Activated T-helper 17 cell treated with anti-CD3 and anti-CD28 coated beads, Interleukin-2, amount 50 U/mL, for 72 hours (primary cell): Measurements from ENCODE around the gene LDLRAD4. TPM values are rescaled to one million over a fixed set of nuclear protein-coding genes. Genes with fewer than 3 reads are reported as not detected.

Experiments
- ATAC-seq: fragments of 150-1000 bp; cut with Tn5 transposase; replicated peaks from 2 replicates; pipeline ENCODE4 v1.10.0; 2021; ENCODE audit warnings: mild to moderate bottlenecking, moderate library complexity
- H3K27ac Mint-ChIP-seq: one replicate; pipeline ENCODE4 v1.8.0; 2022; ENCODE audit warnings: mixed read lengths
- H3K27me3 Mint-ChIP-seq: one replicate; pipeline ENCODE4 v1.8.0; 2022; ENCODE audit warnings: mixed read lengths
- H3K36me3 Mint-ChIP-seq: one replicate; pipeline ENCODE4 v1.8.0; 2022; ENCODE audit warnings: low read depth, mild to moderate bottlenecking, mixed read lengths
- H3K4me1 Mint-ChIP-seq: one replicate; pipeline ENCODE4 v1.8.0; 2022; ENCODE audit warnings: mixed read lengths
- H3K4me3 Mint-ChIP-seq: one replicate; pipeline ENCODE4 v1.8.0; 2022; ENCODE audit warnings: mild to moderate bottlenecking, mixed read lengths
- H3K9me3 Mint-ChIP-seq: one replicate; pipeline ENCODE4 v1.8.0; 2022; ENCODE audit warnings: mixed read lengths
- total RNA-seq, 2 donors: library from RNA; stranded (reverse); gene quantifications; one replicate each; pipeline ENCODE4 v1.2.3, GENCODE V29; 2022

Gene LDLRAD4
- total RNA-seq, 2 donors from 2014 or later, result 52.0 to 54.8 TPM

DNA sequence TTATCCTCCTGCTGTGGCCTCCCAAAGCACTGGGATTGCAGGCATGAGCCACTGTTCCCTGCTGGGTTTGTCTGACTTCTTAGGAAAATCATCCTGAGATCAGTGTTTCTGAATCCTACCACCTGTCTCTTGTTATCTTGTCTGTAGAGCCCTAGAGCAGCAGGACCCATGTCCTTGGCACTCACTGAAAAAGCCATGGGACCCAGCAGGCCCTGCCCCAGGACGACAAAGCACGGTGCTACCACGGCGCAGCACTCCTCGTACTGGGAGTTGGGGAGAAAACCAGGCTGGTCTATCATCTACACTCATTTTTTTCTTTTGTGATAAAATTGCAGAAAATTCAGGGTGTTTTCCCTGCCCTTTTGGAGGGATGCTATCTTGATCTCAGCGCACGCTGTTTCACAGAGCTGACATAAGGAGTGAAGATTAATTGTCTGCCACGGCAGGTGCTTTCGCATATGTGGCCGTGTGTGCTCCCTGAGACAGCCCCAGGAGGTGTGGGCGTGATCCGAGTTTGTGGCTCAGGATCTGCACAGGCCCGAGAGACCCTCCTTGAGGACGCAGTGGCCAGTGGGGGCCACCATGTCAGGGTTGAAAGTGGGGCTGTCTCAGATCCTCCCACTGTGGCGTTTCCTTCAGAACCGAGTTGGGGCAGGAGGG is 179.1 kb downstream of the LDLRAD4 start:
- Mint-ChIP-seq H3K9me3 (no peaks in the 10 kb centered on the region), H3K4me3 (no peak overlapping the region), H3K27me3 (no peaks in the 10 kb centered on the region), H3K4me1 (peaks cover 21% of the 10 kb centered on the region), H3K27ac (no peak overlapping the region), H3K36me3 (peaks cover 47% of the 10 kb centered on the region)
- ATAC-seq, result no peak

DNA sequence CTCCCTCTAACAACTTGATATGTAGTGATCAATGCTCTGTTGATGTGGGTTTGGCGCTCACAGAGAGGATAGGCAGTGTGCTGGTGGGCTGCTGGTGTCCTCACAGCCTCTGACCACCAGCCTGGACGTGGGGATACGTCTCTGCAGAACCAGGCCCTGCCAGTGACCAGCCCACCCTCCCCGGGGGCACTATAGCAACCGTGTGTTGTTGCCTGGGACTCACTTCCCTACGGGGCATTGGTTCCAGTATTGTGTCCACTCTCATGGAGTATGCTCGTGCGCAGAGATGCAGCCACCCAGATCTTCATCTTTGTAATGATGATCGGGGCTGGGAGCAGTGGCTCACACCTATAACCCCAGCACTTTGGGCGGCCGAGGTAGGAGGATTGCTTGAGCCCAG is 180.1 kb downstream of the LDLRAD4 start:
- H3K4me3 Mint-ChIP-seq, result no peak overlapping the region
- peaks cover 20% of the 10 kb centered on the region for H3K4me1 Mint-ChIP-seq
- peaks cover 53% of the 10 kb centered on the region for H3K36me3 Mint-ChIP-seq
- H3K9me3 Mint-ChIP-seq, result no peaks in the 10 kb centered on the region
- H3K27ac Mint-ChIP-seq, result no peak overlapping the region
- ATAC-seq, result no peak
- H3K27me3 Mint-ChIP-seq, result no peaks in the 10 kb centered on the region

DNA sequence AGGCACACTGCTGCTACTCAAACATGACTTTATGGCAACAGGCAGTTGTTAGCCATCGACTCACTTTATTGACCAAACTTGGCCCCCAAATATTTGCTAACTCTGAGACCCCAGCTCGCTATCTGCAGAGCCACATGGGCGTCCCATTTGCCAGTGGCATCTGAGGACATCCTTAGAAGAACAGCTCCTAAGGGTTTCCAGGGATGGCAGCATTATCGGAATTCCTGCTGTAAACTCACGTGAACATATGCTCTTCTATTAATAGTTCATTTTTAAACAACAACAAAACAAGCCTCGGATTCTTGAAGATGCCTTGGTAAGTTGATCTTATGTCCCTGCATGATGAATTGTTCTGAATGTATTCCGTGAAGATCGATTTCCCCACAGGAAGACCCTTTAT is 181.0 kb downstream of the LDLRAD4 start:
- no peak for ATAC-seq
- Mint-ChIP-seq H3K27ac (no peak overlapping the region), H3K36me3 (peaks cover 58% of the 10 kb centered on the region), H3K4me3 (no peak overlapping the region), H3K4me1 (peaks cover 14% of the 10 kb centered on the region), H3K27me3 (no peaks in the 10 kb centered on the region), H3K9me3 (no peaks in the 10 kb centered on the region)

DNA sequence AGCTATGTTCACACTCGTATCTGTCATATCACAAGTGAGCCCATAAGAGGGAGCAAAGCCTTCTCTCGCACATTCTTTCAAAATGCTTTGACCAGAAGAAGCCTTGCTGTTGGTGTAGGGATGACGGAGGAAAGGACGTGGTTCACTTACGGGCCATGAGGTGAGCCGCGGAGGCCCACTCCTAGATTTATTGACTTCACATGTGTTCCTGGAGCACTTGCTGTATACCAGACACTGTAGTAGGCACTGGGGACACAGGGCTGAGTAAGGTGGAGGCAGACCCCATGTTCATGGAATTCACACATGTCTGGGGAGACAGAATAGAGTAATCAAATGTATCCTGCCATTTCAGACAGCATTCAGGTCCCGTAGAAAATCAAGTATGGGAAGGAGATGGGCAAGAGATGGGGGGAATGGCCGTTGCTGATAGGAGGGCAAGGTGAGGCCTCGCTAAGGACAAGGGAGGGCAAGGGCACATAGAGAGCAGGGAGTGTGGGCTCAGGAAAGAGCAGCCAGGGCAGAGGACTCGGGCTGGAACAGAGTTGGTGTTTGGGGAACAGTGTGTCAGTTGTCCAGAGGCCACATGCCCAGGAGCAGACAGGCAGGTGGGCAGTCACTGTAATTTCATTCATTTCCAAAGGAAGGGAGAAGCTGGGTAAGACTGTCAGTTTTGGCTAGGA is 182.2 kb downstream of the LDLRAD4 start:
- Mint-ChIP-seq H3K4me3 (no peak overlapping the region), H3K4me1 (peaks cover 14% of the 10 kb centered on the region), H3K36me3 (peaks cover 57% of the 10 kb centered on the region), H3K27ac (peak overlapping the region; percentile 78), H3K27me3 (no peaks in the 10 kb centered on the region), H3K9me3 (no peaks in the 10 kb centered on the region)
- ATAC-seq, result no peak

DNA sequence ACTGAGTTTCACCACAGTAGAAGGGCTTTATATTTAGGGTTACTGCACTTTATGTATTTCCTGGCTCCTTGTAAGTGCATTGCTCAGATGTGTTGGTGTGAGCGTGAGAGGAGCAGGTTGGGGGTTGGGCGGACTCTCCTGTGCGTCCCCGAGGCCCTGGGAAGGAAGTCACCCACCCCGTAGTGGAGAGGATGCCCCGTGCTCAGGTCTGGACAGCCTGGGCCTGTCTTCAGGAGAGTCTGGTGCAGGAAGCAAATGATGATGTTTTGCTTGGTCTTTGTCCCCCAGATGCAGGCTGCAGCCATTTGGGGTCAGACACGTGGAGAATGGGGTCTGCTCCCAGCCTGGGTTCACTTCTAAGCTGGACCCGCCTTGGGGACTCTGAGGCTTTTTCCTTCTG is 182.8 kb downstream of the LDLRAD4 start:
- Mint-ChIP-seq H3K36me3 (peaks cover 52% of the 10 kb centered on the region), H3K4me3 (no peak overlapping the region), H3K4me1 (peaks cover 14% of the 10 kb centered on the region), H3K9me3 (no peaks in the 10 kb centered on the region), H3K27me3 (no peaks in the 10 kb centered on the region), H3K27ac (no peak overlapping the region)
- ATAC-seq, result no peak

DNA sequence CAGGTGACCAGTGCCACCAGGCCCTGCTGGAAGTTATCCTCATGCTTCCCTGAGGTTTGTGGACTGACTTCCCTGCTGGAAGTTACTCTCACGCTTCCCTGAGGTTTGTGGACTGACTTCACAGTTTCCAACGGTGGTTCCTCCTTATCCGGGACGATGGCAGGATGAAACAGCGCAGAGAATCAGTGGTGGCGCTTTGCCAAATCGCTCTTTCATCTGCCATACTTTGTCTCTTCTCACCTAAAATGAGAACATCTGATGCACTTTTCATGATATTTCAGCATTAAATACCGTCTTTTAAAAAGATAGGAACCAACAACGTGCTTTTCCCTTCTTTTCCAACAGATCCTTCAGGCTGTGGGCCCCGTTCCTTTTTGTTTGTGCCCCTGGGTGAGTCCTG is 183.3 kb downstream of the LDLRAD4 start:
- no peak for ATAC-seq
- peaks cover 52% of the 10 kb centered on the region for H3K36me3 Mint-ChIP-seq
- H3K9me3 Mint-ChIP-seq, result no peaks in the 10 kb centered on the region
- H3K4me1 Mint-ChIP-seq, result peaks cover 14% of the 10 kb centered on the region
- H3K27ac Mint-ChIP-seq, result peak overlapping the region; percentile 31
- H3K4me3 Mint-ChIP-seq, result no peak overlapping the region
- H3K27me3 Mint-ChIP-seq, result no peaks in the 10 kb centered on the region

DNA sequence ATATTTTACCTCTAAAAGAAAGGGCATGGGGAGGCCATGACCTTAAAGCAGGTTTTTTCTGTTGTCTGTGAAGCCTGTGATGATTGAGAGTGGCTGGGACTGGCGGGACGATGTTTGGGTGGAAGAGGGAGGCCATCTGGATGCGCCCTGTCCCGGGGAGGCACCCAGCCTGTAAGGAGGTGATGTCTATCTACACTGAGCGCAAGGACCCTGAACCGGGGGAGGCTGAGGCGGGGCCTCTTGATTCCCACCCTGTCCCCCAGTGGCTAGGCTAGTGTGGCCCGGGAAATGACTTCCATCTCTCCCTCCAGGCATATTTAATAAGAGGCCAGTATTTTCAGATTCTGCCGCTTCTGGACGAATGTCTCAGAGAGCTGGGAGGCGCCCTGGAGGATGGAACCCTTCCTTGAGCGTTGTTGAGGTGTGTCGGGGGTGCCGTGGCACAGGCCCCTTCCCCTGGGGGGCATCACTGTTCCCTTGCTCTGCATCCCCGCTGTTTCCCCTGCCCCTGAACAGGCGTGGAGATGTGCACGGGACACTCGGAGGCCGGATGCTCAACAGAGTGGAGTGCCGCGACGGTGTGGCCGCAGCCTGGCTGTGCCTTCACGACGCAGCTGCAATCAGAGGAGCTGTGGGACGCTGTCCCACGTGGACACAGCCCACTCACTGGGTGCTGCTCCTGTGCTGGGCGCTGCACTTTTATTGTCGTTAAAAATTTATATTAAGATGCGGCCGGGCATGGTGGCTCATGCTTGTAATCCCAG is 185.4 kb downstream of the LDLRAD4 start:
- H3K9me3 Mint-ChIP-seq, result no peaks in the 10 kb centered on the region

DNA sequence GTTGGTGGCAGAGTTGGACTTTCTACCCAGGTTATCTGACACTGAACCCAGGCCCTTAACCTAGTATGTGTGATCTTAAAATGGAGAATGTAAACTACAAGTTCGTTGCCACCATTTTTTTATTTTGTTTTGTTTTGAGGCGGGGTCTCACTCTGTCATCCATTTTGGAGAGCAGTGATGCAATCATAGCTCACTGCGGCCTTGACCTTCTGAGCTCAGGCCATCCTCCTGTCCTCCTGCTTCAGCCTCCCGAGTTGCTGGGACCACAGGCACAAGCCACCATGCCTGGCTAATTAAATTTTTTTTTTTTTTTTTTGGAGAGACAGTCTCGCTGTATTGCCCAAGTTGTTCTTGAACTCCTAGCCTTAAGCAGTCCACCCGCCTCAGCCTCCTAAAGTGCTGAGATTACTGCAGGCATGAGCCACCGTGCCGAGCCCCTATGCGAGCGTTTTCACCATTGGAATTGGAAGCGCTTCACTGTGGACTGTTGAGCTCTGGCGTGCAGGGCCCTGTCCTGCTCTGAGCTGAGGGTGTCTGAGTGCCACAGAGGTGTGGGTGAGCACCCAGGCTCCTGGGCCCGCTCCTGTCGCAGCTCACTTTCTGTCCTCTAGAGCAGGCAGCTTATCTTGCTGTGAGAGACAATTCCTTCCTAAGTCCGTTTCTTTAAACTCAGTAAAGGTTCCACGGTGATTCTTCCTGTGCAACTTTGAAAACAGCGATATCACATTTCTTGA is 186.9 kb downstream of the LDLRAD4 start:
- H3K27ac Mint-ChIP-seq, result no peak overlapping the region
- no peak for ATAC-seq

More for the DNA sequence above, 185.4 kb downstream of the LDLRAD4 start:
- Mint-ChIP-seq H3K27ac (no peak overlapping the region), H3K36me3 (peaks cover 38% of the 10 kb centered on the region), H3K4me1 (peaks cover 19% of the 10 kb centered on the region), H3K4me3 (no peak overlapping the region), H3K27me3 (no peaks in the 10 kb centered on the region)
- no peak for ATAC-seq

DNA sequence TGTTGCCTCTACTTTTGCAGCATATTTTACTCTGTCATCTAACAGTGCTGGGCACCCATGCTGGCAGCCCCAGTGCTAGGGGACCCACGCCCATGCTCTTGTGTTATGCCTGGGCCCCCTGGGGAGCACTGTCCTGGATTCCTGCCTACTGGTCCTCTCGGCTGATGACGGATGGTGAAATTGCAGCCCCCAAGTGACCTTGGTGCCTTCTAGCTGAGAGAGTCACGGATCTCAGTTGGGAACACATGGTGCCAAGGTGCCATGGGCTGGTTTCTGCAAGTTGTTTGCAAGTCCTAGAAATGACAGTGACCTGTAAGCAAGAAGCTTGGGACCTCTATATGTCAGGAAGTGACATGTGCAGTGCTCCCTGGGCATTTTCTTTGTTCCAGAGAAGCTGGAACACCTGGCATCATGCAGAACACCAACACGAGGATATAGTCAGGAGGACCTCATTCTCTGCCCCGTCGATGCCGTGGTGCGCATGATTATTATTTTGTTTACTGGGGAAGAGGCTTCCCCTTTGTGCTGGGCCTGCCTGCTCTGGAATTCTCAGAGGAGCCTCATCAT is 187.6 kb downstream of the LDLRAD4 start:
- peaks cover 14% of the 10 kb centered on the region for H3K4me1 Mint-ChIP-seq
- H3K4me3 Mint-ChIP-seq, result no peak overlapping the region
- no peaks in the 10 kb centered on the region for H3K9me3 Mint-ChIP-seq
- peaks cover 44% of the 10 kb centered on the region for H3K36me3 Mint-ChIP-seq
- no peak for ATAC-seq
- no peak overlapping the region for H3K27ac Mint-ChIP-seq
- H3K27me3 Mint-ChIP-seq, result no peaks in the 10 kb centered on the region

More for the DNA sequence above, 186.9 kb downstream of the LDLRAD4 start:
- Mint-ChIP-seq H3K36me3 (peaks cover 41% of the 10 kb centered on the region), H3K4me1 (peaks cover 19% of the 10 kb centered on the region), H3K4me3 (no peak overlapping the region), H3K27me3 (no peaks in the 10 kb centered on the region), H3K9me3 (no peaks in the 10 kb centered on the region)

DNA sequence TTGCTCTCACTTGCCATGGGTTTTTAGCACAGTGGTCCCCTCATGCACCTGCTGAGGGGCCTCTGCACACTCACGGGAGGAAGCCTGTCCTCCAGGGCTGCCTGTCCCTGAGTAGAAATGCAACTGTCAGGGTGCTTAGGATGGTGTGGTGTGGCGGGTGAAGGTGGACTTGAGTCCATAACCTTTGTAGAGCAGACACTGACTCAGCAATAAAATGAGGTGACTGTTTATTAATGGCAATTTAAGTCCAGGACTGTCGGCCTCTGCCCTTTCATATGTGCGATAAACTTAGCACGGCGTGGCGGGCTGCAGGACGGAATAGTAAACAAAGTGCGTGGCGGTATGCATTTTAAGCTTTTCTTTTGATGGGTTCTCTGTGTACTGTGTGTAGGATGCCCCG is 188.2 kb downstream of the LDLRAD4 start:
- no peak for ATAC-seq
- no peak overlapping the region for H3K27ac Mint-ChIP-seq
- peaks cover 14% of the 10 kb centered on the region for H3K4me1 Mint-ChIP-seq
- peaks cover 50% of the 10 kb centered on the region for H3K36me3 Mint-ChIP-seq
- no peak overlapping the region for H3K4me3 Mint-ChIP-seq
- no peaks in the 10 kb centered on the region for H3K9me3 Mint-ChIP-seq
- no peaks in the 10 kb centered on the region for H3K27me3 Mint-ChIP-seq

DNA sequence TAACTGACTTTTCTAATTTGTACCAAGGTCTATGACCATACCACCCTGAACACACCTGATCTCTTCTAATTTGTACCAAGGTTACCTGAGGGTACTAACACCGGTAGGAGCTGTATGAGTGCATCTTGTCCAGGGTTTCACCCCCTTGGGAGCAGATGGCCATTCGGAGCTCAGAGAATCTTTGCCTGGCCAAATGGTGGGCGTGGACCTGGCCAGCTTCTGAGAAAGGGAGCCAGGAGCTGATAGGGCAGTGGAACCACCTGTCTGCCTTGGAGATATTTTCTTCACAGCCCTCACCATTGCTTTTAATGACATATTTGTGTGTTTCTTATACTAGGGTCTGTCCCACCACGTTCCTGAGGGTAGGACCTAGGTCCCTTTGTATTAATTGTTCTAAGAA is 188.9 kb downstream of the LDLRAD4 start:
- ATAC-seq, result no peak
- Mint-ChIP-seq H3K27ac (no peak overlapping the region), H3K4me1 (peaks cover 7% of the 10 kb centered on the region), H3K36me3 (peaks cover 50% of the 10 kb centered on the region), H3K4me3 (no peak overlapping the region), H3K27me3 (no peaks in the 10 kb centered on the region), H3K9me3 (peaks cover 5% of the 10 kb centered on the region)

DNA sequence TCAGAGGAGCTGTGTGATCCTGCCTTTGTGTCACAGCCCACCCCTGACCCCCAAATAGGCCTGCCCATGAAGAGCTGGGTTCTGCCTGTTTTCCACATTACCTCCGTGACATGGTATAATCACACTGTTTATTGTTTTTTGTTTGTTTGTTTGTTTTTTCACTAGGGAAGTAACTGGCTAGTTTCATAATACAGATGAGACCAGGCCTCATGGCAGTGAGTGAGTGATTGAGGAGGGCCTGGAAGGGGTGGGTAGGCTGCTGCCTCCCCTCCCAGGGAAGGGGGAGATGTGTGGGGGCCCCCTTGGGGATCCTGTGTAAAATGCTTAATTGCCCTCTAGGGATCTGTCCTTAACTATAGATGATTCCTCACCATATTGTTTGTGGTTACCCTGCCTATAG is 190.5 kb downstream of the LDLRAD4 start:
- no peak for ATAC-seq
- no peaks in the 10 kb centered on the region for H3K27me3 Mint-ChIP-seq
- peaks cover 5% of the 10 kb centered on the region for H3K9me3 Mint-ChIP-seq
- peak overlapping the region; percentile 15 for H3K27ac Mint-ChIP-seq
- no peak overlapping the region for H3K4me3 Mint-ChIP-seq
- peaks cover 50% of the 10 kb centered on the region for H3K36me3 Mint-ChIP-seq
- H3K4me1 Mint-ChIP-seq, result peaks cover 5% of the 10 kb centered on the region

DNA sequence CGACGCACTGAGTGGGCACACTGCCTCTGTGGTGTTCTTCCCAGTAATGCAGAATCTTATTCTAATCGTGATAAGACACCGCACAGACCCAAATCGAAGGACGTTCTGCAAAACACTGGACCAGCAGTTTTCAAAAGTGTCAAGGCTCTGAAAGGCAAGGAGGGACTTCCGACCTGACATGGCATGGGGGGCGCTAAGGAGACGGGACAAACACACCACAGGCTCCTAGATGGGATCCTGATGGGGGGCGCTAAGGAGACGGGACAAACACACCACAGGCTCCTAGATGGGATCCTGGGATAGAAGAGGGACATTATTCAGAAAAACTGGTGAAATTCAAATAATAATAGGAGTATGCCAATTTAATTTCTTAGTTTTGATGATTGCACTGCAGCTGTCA is 191.4 kb downstream of the LDLRAD4 start:
- H3K4me1 Mint-ChIP-seq, result peaks cover 5% of the 10 kb centered on the region
- H3K27me3 Mint-ChIP-seq, result no peaks in the 10 kb centered on the region
- peaks cover 49% of the 10 kb centered on the region for H3K36me3 Mint-ChIP-seq
- no peak overlapping the region for H3K4me3 Mint-ChIP-seq
- peak overlapping the region; percentile 15 for H3K27ac Mint-ChIP-seq
- H3K9me3 Mint-ChIP-seq, result peaks cover 5% of the 10 kb centered on the region
- ATAC-seq, result no peak

DNA sequence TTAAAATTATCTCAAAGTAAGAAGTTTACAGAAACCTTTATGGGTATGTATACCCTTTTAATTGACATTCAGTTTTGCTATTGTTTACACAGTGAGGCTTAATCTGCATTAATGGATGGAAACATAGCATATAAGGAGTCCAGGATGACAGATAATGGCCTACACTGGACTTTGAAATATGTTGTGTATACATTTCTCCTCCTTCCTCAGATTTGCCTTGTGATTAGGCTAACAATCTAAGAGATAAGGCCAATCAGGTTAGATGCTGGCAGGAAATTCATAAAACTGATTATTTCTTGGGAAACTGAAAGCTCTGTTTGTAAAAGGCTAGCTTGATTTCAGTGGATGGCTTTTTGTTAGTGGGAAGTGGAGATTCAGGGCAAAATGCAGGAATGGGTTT is 191.9 kb downstream of the LDLRAD4 start:
- H3K36me3 Mint-ChIP-seq, result peaks cover 49% of the 10 kb centered on the region
- ATAC-seq, result no peak
- H3K27ac Mint-ChIP-seq, result no peak overlapping the region
- peaks cover 5% of the 10 kb centered on the region for H3K9me3 Mint-ChIP-seq
- peaks cover 5% of the 10 kb centered on the region for H3K4me1 Mint-ChIP-seq
- H3K4me3 Mint-ChIP-seq, result no peak overlapping the region
- no peaks in the 10 kb centered on the region for H3K27me3 Mint-ChIP-seq
